Choroid plexus epithelial cell (primary cell): ENCODE results near the gene CLCN2.

ENCODE experiments used
- DNase-seq: peaks from one replicate; pipeline ENCODE4 v3.0.0-alpha.2; 2010; ENCODE audit warnings: low read depth
- H3K4me3 ChIP-seq: 2 replicates; pipeline ENCODE4 v1.5.1; 2011; ENCODE audit warnings: low read depth, mild to moderate bottlenecking, control low read depth, low read length, moderate library complexity
- TF ChIP-seq, protein P1 (sequence below): conservative IDR thresholded peaks from 2 replicates; pipeline ENCODE4 v1.5.1; 2011; ENCODE audit warnings: low read depth, mild to moderate bottlenecking, control low read depth, inconsistent platforms, low read length, moderate library complexity

Gene CLCN2

DNA sequence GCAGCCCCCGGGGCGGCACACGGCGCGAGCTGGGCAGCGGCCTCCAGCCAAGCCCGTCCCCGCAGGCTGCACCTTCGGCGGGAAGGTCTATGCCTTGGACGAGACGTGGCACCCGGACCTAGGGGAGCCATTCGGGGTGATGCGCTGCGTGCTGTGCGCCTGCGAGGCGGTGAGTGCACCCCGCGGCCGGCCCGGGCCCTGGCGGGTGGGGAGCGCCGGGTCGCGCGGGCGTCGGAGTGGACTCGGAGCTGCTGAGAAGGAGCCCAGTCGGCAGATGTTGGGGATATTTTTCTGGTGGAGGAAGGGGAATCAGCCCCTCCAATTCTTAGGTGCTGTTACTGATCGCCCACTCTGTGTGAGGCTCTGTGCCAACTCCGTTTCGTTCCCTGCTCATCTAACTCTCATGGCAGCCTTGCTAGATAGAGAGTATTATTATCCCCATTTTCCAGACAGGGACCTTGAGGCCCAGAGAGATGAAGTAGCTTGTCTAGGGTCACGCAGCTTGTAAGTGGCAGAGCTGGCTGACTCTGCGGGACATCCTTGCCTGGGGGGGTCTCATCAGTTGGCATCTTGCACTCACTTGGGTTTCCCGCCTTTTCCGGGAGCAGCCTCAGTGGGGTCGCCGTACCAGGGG is 19.3 kb upstream of the CLCN2 start:
- no peak overlapping the region for H3K4me3 ChIP-seq
- TF ChIP-seq, protein P1, sequence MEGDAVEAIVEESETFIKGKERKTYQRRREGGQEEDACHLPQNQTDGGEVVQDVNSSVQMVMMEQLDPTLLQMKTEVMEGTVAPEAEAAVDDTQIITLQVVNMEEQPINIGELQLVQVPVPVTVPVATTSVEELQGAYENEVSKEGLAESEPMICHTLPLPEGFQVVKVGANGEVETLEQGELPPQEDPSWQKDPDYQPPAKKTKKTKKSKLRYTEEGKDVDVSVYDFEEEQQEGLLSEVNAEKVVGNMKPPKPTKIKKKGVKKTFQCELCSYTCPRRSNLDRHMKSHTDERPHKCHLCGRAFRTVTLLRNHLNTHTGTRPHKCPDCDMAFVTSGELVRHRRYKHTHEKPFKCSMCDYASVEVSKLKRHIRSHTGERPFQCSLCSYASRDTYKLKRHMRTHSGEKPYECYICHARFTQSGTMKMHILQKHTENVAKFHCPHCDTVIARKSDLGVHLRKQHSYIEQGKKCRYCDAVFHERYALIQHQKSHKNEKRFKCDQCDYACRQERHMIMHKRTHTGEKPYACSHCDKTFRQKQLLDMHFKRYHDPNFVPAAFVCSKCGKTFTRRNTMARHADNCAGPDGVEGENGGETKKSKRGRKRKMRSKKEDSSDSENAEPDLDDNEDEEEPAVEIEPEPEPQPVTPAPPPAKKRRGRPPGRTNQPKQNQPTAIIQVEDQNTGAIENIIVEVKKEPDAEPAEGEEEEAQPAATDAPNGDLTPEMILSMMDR: no peak
- no peak for DNase-seq

DNA sequence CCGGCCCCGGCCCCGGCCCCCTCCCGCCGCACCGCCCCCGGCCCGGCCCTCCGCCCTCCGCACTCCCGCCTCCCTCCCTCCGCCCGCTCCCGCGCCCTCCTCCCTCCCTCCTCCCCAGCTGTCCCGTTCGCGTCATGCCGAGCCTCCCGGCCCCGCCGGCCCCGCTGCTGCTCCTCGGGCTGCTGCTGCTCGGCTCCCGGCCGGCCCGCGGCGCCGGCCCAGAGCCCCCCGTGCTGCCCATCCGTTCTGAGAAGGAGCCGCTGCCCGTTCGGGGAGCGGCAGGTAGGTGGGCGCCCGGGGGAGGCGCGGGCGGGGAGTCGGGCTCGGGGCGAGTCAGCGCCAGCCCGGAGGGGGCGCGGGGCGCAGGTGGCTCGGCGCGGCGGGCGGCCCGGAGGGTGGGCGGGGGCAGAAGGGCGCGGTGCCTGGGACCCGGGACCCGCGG is 18.8 kb upstream of the CLCN2 start:
- DNase-seq: no peak
- TF ChIP-seq, protein P1: no peak
- H3K4me3 ChIP-seq: no peak overlapping the region

DNA sequence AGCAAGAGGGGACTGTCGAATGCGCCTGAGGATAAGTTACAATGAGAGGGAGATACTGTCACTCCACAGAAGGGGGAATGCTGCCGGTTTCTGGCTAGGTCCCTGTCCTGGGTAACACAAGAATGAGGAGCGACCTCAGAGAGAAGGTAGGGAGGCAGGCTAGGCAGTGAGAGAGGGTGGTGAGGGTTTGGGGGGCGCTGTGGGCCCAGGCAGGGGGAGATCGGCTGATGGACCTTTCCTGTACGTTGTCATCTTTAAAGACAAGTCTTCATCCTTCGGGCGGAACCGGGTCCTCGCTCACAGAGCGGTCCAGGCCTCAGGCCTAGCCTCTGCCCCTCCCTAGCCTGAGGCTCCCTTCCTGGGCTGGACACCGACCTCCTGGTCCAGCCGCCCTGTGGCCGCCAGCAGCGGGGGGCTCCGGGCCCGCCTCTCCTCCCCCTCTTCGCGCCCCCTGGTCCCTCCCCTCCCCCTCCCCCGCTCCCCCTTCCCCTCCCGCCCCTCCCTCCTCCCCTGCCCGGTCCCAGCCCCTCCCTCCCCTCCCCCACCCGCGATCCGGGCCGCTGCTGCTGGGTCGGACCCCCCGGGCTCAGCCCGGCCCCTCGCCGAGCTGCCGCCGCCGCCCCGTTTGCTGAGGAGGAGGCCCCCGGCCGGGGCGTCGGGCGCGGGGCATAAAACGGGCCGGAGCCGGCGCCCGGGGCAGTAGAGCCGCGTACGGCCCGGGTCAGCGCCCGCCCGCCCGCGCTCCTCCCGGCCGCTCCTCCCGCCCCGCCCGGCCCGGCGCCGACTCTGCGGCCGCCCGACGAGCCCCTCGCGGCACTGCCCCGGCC is 18.2 kb upstream of the CLCN2 start, which contains the start of gene CHRD:
CHRD (plus strand) TSS at position 697 of the 827 bp plus-strand sequence. CDS start 265 bp downstream, outside the sequence.
- no peak for DNase-seq
- TF ChIP-seq, protein P1: no peak
- H3K4me3 ChIP-seq: no peak within 1 kb of the TSS

DNA sequence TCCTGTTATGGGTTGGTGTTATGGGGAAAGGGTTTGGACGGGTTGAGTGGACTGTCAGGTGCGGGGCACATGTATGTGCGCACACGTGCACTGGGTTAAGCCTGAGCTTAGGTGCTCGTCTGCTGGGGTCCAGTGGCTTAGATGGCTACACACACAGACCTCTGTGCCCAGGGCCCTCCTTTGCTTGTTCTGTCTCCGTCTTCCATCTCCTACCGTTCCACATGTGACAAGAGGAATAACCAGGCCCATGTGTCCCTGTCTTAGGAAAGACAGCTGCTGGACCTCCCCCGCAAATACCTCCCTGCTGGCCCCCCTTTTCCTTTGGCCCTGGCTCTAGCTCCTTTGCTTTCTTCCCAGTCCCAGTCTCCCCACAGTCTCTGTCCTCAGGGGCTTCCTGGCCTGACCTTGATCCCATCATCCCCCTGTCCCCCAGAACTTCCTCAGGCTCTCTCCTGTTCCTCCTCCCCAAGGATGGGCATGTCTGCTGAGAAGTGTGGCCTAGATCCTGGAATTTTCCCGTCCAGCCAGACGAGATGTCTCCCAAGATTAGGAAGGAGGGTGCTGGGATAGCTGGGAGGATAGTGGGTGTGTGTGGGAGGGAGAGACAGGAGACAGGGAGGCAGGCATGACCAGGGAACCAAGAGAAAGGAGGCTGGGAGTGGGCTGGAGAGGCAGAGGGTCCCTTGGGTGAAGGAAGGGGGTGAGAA is 17.4 kb upstream of the CLCN2 start:
- no peak overlapping the region for H3K4me3 ChIP-seq
- no peak for DNase-seq
- TF ChIP-seq, protein P1: no peak

DNA sequence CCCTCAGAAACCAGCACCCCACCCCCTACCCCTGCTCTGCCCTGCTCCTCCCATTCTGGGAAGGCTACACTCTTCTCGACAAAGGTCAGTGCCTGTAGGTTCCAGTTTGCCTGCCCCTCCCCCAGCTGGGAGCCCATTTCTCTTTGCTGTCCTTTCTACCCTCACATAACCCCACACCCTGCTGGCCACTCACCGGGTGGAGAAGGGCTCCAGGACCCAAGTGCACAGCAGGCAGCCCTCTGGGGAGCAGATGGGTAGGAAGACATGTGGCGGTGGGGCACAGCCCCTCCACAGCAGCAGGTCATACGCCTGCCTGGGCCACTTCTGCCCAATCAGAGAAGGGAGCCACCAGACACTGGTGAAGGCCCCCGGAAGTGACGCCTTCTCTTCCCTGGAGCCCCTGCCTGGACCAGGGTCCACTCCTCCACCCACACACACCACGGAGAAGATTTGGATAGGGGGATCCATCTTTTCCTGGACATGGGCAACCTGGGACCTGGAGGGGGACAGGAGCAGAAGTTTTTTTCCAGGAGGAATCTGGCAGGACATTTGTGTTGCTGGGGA is 16.6 kb upstream of the CLCN2 start, which contains the start of gene THPO:
THPO (minus strand) TSS at position 326 of the 564 bp plus-strand sequence. CDS start 1,948 bp downstream, outside the sequence.
- DNase-seq: no peak
- H3K4me3 ChIP-seq: no peak within 1 kb of the TSS
- TF ChIP-seq, protein P1: no peak

DNA sequence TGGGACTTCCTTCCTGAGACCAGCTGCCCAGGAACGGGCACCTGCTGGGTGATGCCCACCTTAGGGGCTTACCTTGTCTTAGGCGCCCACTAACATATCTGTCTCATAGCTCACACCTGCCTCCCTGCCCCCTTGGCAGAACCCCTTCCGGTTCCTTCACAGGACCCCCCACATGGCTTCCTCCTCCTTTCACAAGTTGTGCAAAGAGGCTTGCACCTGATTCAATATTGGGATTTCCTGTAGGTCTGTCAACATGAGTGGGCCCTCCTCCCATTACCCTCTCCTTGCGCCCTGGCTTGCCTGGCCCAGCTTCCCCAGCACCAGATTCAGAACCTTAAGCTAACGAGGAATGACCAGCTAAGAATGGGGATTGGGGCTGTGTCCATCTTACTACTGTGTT is 16.0 kb upstream of the CLCN2 start:
- TF ChIP-seq, protein P1: no peak
- DNase-seq: no peak
- no peak overlapping the region for H3K4me3 ChIP-seq
